HG02943 (cell line): ENCODE results near the gene KRTAP4-16.
"Not testable (repeated sequence)": the region's sequence is repeated elsewhere in the genome, so short reads cannot be mapped to it uniquely, and the experiment has no call there.

ENCODE experiments used
- ATAC-seq: cut with Tn5 transposase; IDR thresholded peaks from one replicate; pipeline ENCODE4 v1.9.1; 2021; ENCODE audit warnings: mild to moderate bottlenecking, low read depth, moderate library complexity; ENCODE audit not compliant: unreplicated experiment

The KRTAP4-16 gene

GRCh38 chr17:41082626-41083025 lies 19.4 kb downstream of the KRTAP4-16 start:
- ATAC-seq = no peak

GRCh38 chr17:41076788-41077187 lies 25.2 kb downstream of the KRTAP4-16 start:
- no peak for ATAC-seq

GRCh38 chr17:41073676-41074075 lies 28.3 kb downstream of the KRTAP4-16 start:
- ATAC-seq = no peak

GRCh38 chr17:41071606-41072360 lies 30.2 kb downstream of the KRTAP4-16 start:
- no peak for ATAC-seq

- no peak for ATAC-seq
Observed at GRCh38 chr17:41069031-41069430, 33.0 kb downstream of the KRTAP4-16 start.

- ATAC-seq = no peak
Observed at GRCh38 chr17:41067281-41067680, 34.7 kb downstream of the KRTAP4-16 start.

GRCh38 chr17:41065829-41066624 lies 36.0 kb downstream of the KRTAP4-16 start, which contains the start of gene KRTAP2-4:
TSS of gene KRTAP2-4 (minus strand) at chr17:41065879. CDS start at chr17:41065845, 34 bp downstream.
- ATAC-seq = no peak

GRCh38 chr17:41065016-41065689 lies 36.9 kb downstream of the KRTAP4-16 start:
- not testable (repeated sequence) for ATAC-seq

- no peak for ATAC-seq
Observed at GRCh38 chr17:41064301-41064700, 37.7 kb downstream of the KRTAP4-16 start.

GRCh38 chr17:41063449-41063848 lies 38.6 kb downstream of the KRTAP4-16 start:
- no peak for ATAC-seq

GRCh38 chr17:41061964-41062363 lies 40.0 kb downstream of the KRTAP4-16 start:
- ATAC-seq = no peak

- ATAC-seq = no peak
Observed at GRCh38 chr17:41060052-41060604, 41.9 kb downstream of the KRTAP4-16 start, which contains the start of gene KRTAP2-3. TSS of gene KRTAP2-3 (minus strand) at chr17:41060114. CDS start at chr17:41060050, 64 bp downstream.

- not testable (repeated sequence) for ATAC-seq
Observed at GRCh38 chr17:41059276-41060051, 42.5 kb downstream of the KRTAP4-16 start.

GRCh38 chr17:41058741-41059140 lies 43.3 kb downstream of the KRTAP4-16 start:
- no peak for ATAC-seq

GRCh38 chr17:41057547-41057946 lies 44.5 kb downstream of the KRTAP4-16 start:
- ATAC-seq = no peak

GRCh38 chr17:41055130-41055529 lies 46.9 kb downstream of the KRTAP4-16 start, which contains the start of gene KRTAP2-2:
TSS of gene KRTAP2-2 (minus strand) at chr17:41055230. CDS start at chr17:41055211, 19 bp downstream.
- ATAC-seq = not testable (repeated sequence)

- ATAC-seq = not testable (repeated sequence)
Observed at GRCh38 chr17:41054556-41054955, 47.5 kb downstream of the KRTAP4-16 start.

GRCh38 chr17:41054025-41054424 lies 48.0 kb downstream of the KRTAP4-16 start:
- ATAC-seq = no peak

- ATAC-seq = no peak
Observed at GRCh38 chr17:41052566-41052965, 49.4 kb downstream of the KRTAP4-16 start.
